Measurements from ENCODE around the gene GPN3. TPM values are rescaled to one million over a fixed set of nuclear protein-coding genes. Genes with fewer than 3 reads are reported as not detected.
"Not testable (repeated sequence)": the region's sequence is repeated elsewhere in the genome, so short reads cannot be mapped to it uniquely, and the experiment has no call there.

Gene GPN3
- total RNA-seq, 6 experiments from 2014 or later: 22.9 to 30.4 (median 25.1) TPM

GRCh38 chr12:110431957-110432587 lies 36.0 kb downstream of the GPN3 start:
- peaks cover 14% of the 10 kb centered on the region for H3K4me1 Mint-ChIP-seq (ENCODE audit: low read depth)
- H3K27me3 Mint-ChIP-seq (ENCODE audit: insufficient read depth): peaks cover 3% of the 10 kb centered on the region; the same call in 1 of the 2 replicates
- H3K9me3 Mint-ChIP-seq: no peaks in the 10 kb centered on the region

GRCh38 chr12:110429676-110430075 lies 38.4 kb downstream of the GPN3 start:
- not testable (repeated sequence) for H3K27ac Mint-ChIP-seq; H3K36me3 Mint-ChIP-seq (ENCODE audit: low read depth); H3K4me1 Mint-ChIP-seq (ENCODE audit: low read depth); H3K27me3 Mint-ChIP-seq (ENCODE audit: insufficient read depth); H3K9me3 Mint-ChIP-seq; H3K4me3 Mint-ChIP-seq; DNase-seq

More at GRCh38 chr12:110431957-110432587, 36.0 kb downstream of the GPN3 start:
- Mint-ChIP-seq H3K27ac (no peak overlapping the region), H3K36me3 (ENCODE audit: low read depth) (peaks cover 20% of the 10 kb centered on the region), H3K4me3 (no peak overlapping the region; the same call in 1 of the 2 replicates)
- no peak for DNase-seq
- no peak for TF ChIP-seq CTCF (IDR thresholded peaks at IDR 0.05)

- Mint-ChIP-seq H3K36me3 (ENCODE audit: low read depth) (no peaks in the 10 kb centered on the region), H3K9me3 (no peaks in the 10 kb centered on the region)
- no peak for DNase-seq
These were observed 41.7 kb downstream of the GPN3 start for GRCh38 chr12:110426406-110426805.

GRCh38 chr12:110424237-110424636 lies 43.8 kb downstream of the GPN3 start:
- H3K27ac Mint-ChIP-seq: no peak overlapping the region
- TF ChIP-seq CTCF (IDR thresholded peaks at IDR 0.05): no peak
- no peaks in the 10 kb centered on the region for H3K9me3 Mint-ChIP-seq
- no peak overlapping the region for H3K4me3 Mint-ChIP-seq
- peaks cover 13% of the 10 kb centered on the region for H3K4me1 Mint-ChIP-seq (ENCODE audit: low read depth)
- no peak for DNase-seq
- H3K27me3 Mint-ChIP-seq (ENCODE audit: insufficient read depth): peaks cover 5% of the 10 kb centered on the region; the same call in 1 of the 2 replicates
- no peaks in the 10 kb centered on the region for H3K36me3 Mint-ChIP-seq (ENCODE audit: low read depth)

More at GRCh38 chr12:110426406-110426805, 41.7 kb downstream of the GPN3 start:
- H3K27me3 Mint-ChIP-seq (ENCODE audit: insufficient read depth): peaks cover 8% of the 10 kb centered on the region
- TF ChIP-seq CTCF (IDR thresholded peaks at IDR 0.05): no peak
- H3K27ac Mint-ChIP-seq: no peak overlapping the region
- H3K4me3 Mint-ChIP-seq: peak overlapping the region; percentile 53; the same call in 1 of the 2 replicates
- peaks cover 13% of the 10 kb centered on the region for H3K4me1 Mint-ChIP-seq (ENCODE audit: low read depth)

- DNase-seq: no peak
- TF ChIP-seq CTCF (IDR thresholded peaks at IDR 0.05): no peak
- Mint-ChIP-seq H3K36me3 (ENCODE audit: low read depth) (no peaks in the 10 kb centered on the region), H3K9me3 (no peaks in the 10 kb centered on the region), H3K4me1 (ENCODE audit: low read depth) (peaks cover 13% of the 10 kb centered on the region), H3K27me3 (ENCODE audit: insufficient read depth) (peaks cover 5% of the 10 kb centered on the region; the same call in 1 of the 2 replicates), H3K27ac (no peak overlapping the region), H3K4me3 (no peak overlapping the region)
These were observed 46.4 kb downstream of the GPN3 start for GRCh38 chr12:110421701-110422100.

GRCh38 chr12:110421159-110421661 lies 46.8 kb downstream of the GPN3 start:
- DNase-seq: no peak
- Mint-ChIP-seq H3K27ac (no peak overlapping the region), H3K4me1 (ENCODE audit: low read depth) (peaks cover 9% of the 10 kb centered on the region)

GRCh38 chr12:110420644-110421043 lies 47.4 kb downstream of the GPN3 start:
- H3K36me3 Mint-ChIP-seq (ENCODE audit: low read depth); H3K4me3 Mint-ChIP-seq; H3K27ac Mint-ChIP-seq; H3K9me3 Mint-ChIP-seq; H3K27me3 Mint-ChIP-seq (ENCODE audit: insufficient read depth); DNase-seq; H3K4me1 Mint-ChIP-seq (ENCODE audit: low read depth): not testable (repeated sequence)

More at GRCh38 chr12:110421159-110421661, 46.8 kb downstream of the GPN3 start:
- peaks cover 5% of the 10 kb centered on the region; the same call in 1 of the 2 replicates for H3K27me3 Mint-ChIP-seq (ENCODE audit: insufficient read depth)
- no peak overlapping the region for H3K4me3 Mint-ChIP-seq
- TF ChIP-seq CTCF (IDR thresholded peaks at IDR 0.05): no peak
- H3K36me3 Mint-ChIP-seq (ENCODE audit: low read depth): no peaks in the 10 kb centered on the region
- H3K9me3 Mint-ChIP-seq: no peaks in the 10 kb centered on the region

- not testable (repeated sequence) for DNase-seq; H3K36me3 Mint-ChIP-seq (ENCODE audit: low read depth); H3K27me3 Mint-ChIP-seq (ENCODE audit: insufficient read depth)
These were observed 50.9 kb downstream of the GPN3 start for GRCh38 chr12:110417113-110417512.

GRCh38 chr12:110410086-110410485 lies 58.0 kb downstream of the GPN3 start:
- Mint-ChIP-seq H3K27ac (peak overlapping the region; percentile 67), H3K4me1 (ENCODE audit: low read depth) (peaks cover 17% of the 10 kb centered on the region), H3K4me3 (peak overlapping the region; percentile 34; the same call in 1 of the 2 replicates)
- not testable (repeated sequence) for H3K36me3 Mint-ChIP-seq (ENCODE audit: low read depth); DNase-seq; H3K9me3 Mint-ChIP-seq; H3K27me3 Mint-ChIP-seq (ENCODE audit: insufficient read depth)

More at GRCh38 chr12:110417113-110417512, 50.9 kb downstream of the GPN3 start:
- not testable (repeated sequence) for H3K9me3 Mint-ChIP-seq; H3K4me3 Mint-ChIP-seq; H3K27ac Mint-ChIP-seq; H3K4me1 Mint-ChIP-seq (ENCODE audit: low read depth)

Measured in HFFc6 (cell line).